HEK293T (cell line): ENCODE results near the gene DHRS12.

Source experiments
- CTCF ChIA-PET: fragments of 350-600 bp; formaldehyde crosslinking; extraction: SDS; loops from one replicate; lab custom pipeline; 2021; ENCODE audit warnings: antibody characterized with exemption, inconsistent platforms; lab: Yijun Ruan, JAX
- POLR2A ChIA-PET: fragments of 350-600 bp; formaldehyde crosslinking; extraction: SDS; loops from one replicate; lab custom pipeline; 2020; ENCODE audit warnings: antibody characterized with exemption, inconsistent platforms; lab: Yijun Ruan, JAX
- DNase-seq: peaks from one replicate; pipeline ENCODE4 v3.0.0; 2012; ENCODE audit warnings: mixed read lengths; ENCODE audit errors: extremely low spot score
- ARNT ChIP-seq: fragments of 450-650 bp; IDR thresholded peaks from 2 replicates; pipeline ENCODE4 v1.6.1; 2017; ENCODE audit warnings: mild to moderate bottlenecking
- BHLHE40 ChIP-seq: fragments of 450-650 bp; IDR thresholded peaks from 2 replicates; pipeline ENCODE4 v1.6.1; 2016; ENCODE audit warnings: mild to moderate bottlenecking, moderate library complexity, borderline replicate concordance
- CTBP1 ChIP-seq: fragments of 450-650 bp; IDR thresholded peaks from 2 replicates; pipeline ENCODE4 v1.6.1; 2016; ENCODE audit warnings: borderline replicate concordance
- ELF4 ChIP-seq: fragments of 450-650 bp; IDR thresholded peaks from 2 replicates; pipeline ENCODE4 v1.6.1; 2017; ENCODE audit warnings: antibody characterized with exemption
- FOXA1 ChIP-seq: fragments of 450-650 bp; IDR thresholded peaks from 2 replicates; pipeline ENCODE4 v1.6.1; 2016; ENCODE audit warnings: mild to moderate bottlenecking
- FOXK2 ChIP-seq: fragments of 450-650 bp; IDR thresholded peaks from 2 replicates; pipeline ENCODE4 v1.6.1; 2016; ENCODE audit warnings: mild to moderate bottlenecking
- FOXM1 ChIP-seq: fragments of 450-650 bp; IDR thresholded peaks from 2 replicates; pipeline ENCODE4 v1.6.1; 2017; ENCODE audit warnings: mild to moderate bottlenecking, borderline replicate concordance
- HDGF ChIP-seq: fragments of 450-650 bp; IDR thresholded peaks from 2 replicates; pipeline ENCODE4 v1.6.1; 2017; ENCODE audit warnings: antibody characterized with exemption, borderline replicate concordance
- L3MBTL2 ChIP-seq: fragments of 450-650 bp; conservative IDR thresholded peaks from 2 replicates; pipeline ENCODE4 v1.6.1; 2016; ENCODE audit warnings: mild to moderate bottlenecking
- LEF1 ChIP-seq: fragments of 450-650 bp; IDR thresholded peaks from 2 replicates; pipeline ENCODE4 v1.6.1; 2017; ENCODE audit warnings: mild to moderate bottlenecking, borderline replicate concordance
- NFRKB ChIP-seq: fragments of 450-650 bp; IDR thresholded peaks from 2 replicates; pipeline ENCODE4 v1.6.1; 2016; ENCODE audit warnings: mild to moderate bottlenecking, moderate library complexity
- SP1 ChIP-seq: fragments of 450-650 bp; IDR thresholded peaks from 2 replicates; pipeline ENCODE4 v1.6.1; 2017
- SUZ12 ChIP-seq: fragments of 450-650 bp; IDR thresholded peaks from 2 replicates; pipeline ENCODE4 v1.6.1; 2016; ENCODE audit warnings: mild to moderate bottlenecking
- TARDBP ChIP-seq: fragments of 450-650 bp; IDR thresholded peaks from 2 replicates; pipeline ENCODE4 v1.6.1; 2016
- ZNF384 ChIP-seq: fragments of 450-650 bp; IDR thresholded peaks from 2 replicates; pipeline ENCODE4 v1.6.1; 2016
- TF ChIP-seq, protein P1 (sequence below): fragments of 450-650 bp; IDR thresholded peaks from 2 replicates; pipeline ENCODE4 v1.6.1; 2016

DHRS12 gene

DNA sequence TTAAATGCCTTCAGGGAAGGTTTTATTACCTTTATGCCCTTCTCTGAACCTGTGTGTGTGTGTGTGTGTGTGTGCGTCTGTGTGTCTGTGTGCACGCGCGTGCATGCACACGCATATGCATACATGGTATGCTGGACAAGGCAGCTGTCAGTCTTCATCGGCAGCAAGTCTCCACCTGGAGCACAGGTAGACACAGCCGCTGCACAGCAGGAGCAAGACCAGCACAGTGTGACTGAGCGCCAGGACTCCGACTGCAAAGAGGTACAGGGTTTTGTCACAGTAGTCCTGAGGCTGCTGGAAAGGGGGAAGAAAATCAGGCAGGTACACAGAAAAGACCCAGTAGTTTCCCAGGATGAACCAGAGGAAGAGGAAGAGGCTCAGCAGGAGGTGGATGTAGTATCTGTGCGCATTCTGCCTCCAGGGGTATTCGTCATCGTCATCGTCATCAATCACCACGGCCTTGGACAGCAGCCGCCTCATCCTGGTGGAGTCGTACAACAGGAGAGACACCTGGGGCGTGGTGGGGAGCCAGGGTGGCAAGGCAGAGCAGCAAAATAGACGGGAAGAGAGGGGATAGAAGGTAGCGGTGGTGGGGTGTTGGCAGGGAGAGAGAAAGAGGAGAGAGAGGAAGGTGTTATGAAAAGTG is 12.8 kb upstream of the DHRS12 start:
- no peak for TF ChIP-seq FOXM1
- ChIA-PET POLR2A (no interaction called here), CTCF (interaction anchor here (0.6 to 1.4 kb wide), 3 partner anchors 19 to 382 kb away, joined by 3 to 8 read pairs (median 5); no protein-coding TSS in a partner anchor)
- no peak for DNase-seq

DNA sequence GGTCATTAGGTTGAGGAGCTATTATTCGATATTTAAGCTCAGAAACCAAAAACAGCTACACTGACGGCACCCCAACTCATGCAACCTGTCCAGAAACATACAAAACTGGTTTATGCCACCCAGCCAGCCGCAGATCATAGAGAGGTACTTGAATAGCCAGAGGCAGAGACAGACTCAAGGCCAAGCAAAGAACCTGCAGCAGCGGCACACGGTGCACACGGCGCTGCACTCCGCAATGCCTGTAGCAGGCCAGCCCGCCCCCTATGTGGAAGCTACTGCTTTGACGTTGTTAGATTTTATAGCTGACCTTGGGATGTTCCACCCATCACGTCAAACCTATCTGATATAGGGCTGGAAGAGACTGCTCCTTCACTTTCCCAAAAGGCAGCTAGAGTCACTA is 11.9 kb upstream of the DHRS12 start:
- DNase-seq = no peak
- ChIA-PET POLR2A (no interaction called here), CTCF (interaction anchor here (0.6 to 1.6 kb wide), 9 partner anchors 10 to 381 kb away, joined by 3 to 9 read pairs (median 4); no protein-coding TSS in a partner anchor)
- TF ChIP-seq BHLHE40 = no peak
- no peak for TF ChIP-seq SUZ12
- TF ChIP-seq FOXK2 = no peak
- no peak for TF ChIP-seq HDGF
- TF ChIP-seq ZNF384 = no peak
- no peak for TF ChIP-seq L3MBTL2
- TF ChIP-seq, protein P1, sequence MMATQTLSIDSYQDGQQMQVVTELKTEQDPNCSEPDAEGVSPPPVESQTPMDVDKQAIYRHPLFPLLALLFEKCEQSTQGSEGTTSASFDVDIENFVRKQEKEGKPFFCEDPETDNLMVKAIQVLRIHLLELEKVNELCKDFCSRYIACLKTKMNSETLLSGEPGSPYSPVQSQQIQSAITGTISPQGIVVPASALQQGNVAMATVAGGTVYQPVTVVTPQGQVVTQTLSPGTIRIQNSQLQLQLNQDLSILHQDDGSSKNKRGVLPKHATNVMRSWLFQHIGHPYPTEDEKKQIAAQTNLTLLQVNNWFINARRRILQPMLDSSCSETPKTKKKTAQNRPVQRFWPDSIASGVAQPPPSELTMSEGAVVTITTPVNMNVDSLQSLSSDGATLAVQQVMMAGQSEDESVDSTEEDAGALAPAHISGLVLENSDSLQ = no peak
- no peak for TF ChIP-seq ELF4
- TF ChIP-seq FOXM1 = no peak
- no peak for TF ChIP-seq TARDBP
- TF ChIP-seq LEF1 = no peak
- no peak for TF ChIP-seq FOXA1
- no peak for TF ChIP-seq SP1
- TF ChIP-seq ARNT = no peak
- no peak for TF ChIP-seq NFRKB
- no peak for TF ChIP-seq CTBP1

DNA sequence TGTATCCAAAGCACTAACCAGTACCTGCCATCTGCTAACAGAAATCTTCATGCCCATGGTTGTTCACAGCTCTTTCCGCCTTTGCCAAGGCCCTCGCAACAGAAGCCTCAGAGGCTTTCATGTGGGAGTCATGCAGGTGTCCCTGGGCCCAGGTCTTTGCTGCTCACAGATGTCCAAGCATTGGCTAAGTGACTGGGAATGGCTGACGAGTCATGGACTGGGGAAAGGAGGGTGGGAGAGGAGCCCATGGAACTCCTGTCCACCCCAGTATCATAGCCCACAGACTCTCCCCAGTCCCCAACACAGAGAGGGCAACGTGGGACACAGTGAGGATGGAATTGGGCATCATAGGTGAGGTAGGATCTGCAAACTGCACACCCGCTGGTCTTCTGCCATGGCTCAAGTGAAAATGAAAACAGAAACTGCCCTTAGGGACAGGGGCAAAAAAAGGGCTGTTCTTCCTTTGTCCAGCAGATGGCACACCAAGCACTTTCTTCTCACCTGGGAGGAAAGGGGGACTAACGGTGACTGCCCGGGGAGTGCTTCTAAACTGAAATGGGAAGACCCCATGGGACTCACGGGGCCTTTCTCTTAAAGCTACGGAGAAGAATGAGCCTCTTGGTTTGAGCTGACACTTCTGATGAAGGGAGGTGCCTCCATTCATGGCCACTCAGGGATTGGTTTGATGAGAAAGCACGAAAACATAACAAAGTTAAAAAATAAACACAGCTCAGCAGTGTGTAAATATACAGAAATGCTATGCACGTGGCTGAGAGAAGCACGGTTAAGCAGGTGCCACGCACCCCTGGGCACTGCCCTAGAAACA is 11.1 kb upstream of the DHRS12 start:
- TF ChIP-seq NFRKB = no peak
- no peak for TF ChIP-seq L3MBTL2
- no peak for TF ChIP-seq CTBP1
- TF ChIP-seq ELF4 = no peak
- TF ChIP-seq FOXK2 = no peak
- no peak for TF ChIP-seq LEF1
- POLR2A ChIA-PET = no interaction called here
- DNase-seq = peak; percentile 77
- CTCF ChIA-PET = interaction anchor here (0.7 to 1.6 kb wide), 10 partner anchors 9 to 313 kb away, joined by 3 to 9 read pairs (median 4); no protein-coding TSS in a partner anchor

DNA sequence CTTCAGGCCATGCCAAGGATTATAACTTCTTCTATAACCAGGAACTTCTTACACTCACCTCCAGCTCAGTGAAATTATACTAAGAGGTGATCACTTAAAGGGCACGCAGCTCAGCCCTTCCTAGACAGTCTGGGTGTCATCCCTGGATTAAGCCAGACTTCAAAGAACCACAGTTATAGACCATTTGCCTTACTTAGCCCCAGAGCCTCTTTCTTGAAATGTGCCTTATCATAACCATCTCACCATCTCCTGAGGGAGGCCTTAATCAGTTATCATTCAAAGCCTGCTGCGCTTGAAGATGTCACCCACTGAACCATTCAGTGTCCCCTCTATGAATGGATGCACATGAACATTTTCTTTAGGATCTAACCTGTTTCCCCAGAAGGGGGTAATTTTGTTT is 10.1 kb upstream of the DHRS12 start:
- POLR2A ChIA-PET = no interaction called here
- no peak for DNase-seq
- TF ChIP-seq ZNF384 (no peak), TARDBP (no peak), FOXK2 (no peak), LEF1 (no peak), FOXM1 (no peak), SUZ12 (no peak), SP1 (no peak), ELF4 (no peak), HDGF (no peak), NFRKB (no peak), FOXA1 (no peak), BHLHE40 (no peak), CTBP1 (no peak), ARNT (no peak), L3MBTL2 (no peak)
- TF ChIP-seq, protein P1 = no peak
- CTCF ChIA-PET = interaction anchor here (1.3 to 1.6 kb wide), 3 partner anchors 9 to 36 kb away, joined by 4 to 9 read pairs (median 4); no protein-coding TSS in a partner anchor

DNA sequence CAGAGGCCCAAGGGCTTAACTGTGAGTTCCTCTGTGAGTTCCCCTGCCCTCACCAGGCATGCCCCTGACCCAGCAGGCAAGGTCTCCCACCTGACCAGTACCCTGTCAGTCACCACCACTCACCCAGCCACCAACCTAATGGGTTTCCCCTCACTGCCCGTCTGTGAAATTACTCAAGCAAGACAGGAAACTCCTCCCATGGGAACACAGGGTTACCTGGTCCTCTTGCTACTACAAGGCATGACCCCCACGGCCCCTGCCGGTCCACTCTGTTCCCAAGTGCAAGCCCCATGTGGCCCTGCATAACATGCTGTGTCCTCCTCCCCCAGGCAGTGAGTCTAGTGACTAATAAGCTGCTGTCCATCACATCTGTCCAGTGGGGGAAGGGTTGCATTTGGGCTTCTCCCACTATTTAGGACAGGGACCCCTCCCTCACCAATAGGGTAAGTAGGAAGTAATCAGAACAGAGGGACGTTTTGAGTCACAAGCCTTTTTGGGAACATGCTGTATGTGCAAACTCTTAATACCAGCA is 8.0 kb upstream of the DHRS12 start:
- POLR2A ChIA-PET = no interaction called here

More for the DNA sequence above, 8.0 kb upstream of the DHRS12 start:
- TF ChIP-seq L3MBTL2 = no peak
- TF ChIP-seq ELF4 = no peak
- no peak for TF ChIP-seq ARNT
- no peak for TF ChIP-seq BHLHE40
- no peak for TF ChIP-seq FOXA1
- no peak for TF ChIP-seq SP1
- TF ChIP-seq ZNF384 = no peak
- TF ChIP-seq TARDBP = no peak
- TF ChIP-seq HDGF = no peak
- no peak for TF ChIP-seq SUZ12
- TF ChIP-seq, protein P1 = no peak
- TF ChIP-seq FOXK2 = no peak
- TF ChIP-seq NFRKB = no peak
- TF ChIP-seq LEF1 = no peak
- no peak for TF ChIP-seq CTBP1
- no peak for TF ChIP-seq FOXM1
- DNase-seq = no peak
- CTCF ChIA-PET = no interaction called here
